Glomerular visceral epithelial cell (primary cell): Measurements from ENCODE around the gene ZMIZ1.
A peak's percentile ranks its signal among the peaks of the same experiment; 100 is the strongest.

Experiments
- DNase-seq: peaks from one replicate; pipeline ENCODE4 v3.0.0-alpha.2; 2016; ENCODE audit errors: extremely low spot score

Gene ZMIZ1

DNA sequence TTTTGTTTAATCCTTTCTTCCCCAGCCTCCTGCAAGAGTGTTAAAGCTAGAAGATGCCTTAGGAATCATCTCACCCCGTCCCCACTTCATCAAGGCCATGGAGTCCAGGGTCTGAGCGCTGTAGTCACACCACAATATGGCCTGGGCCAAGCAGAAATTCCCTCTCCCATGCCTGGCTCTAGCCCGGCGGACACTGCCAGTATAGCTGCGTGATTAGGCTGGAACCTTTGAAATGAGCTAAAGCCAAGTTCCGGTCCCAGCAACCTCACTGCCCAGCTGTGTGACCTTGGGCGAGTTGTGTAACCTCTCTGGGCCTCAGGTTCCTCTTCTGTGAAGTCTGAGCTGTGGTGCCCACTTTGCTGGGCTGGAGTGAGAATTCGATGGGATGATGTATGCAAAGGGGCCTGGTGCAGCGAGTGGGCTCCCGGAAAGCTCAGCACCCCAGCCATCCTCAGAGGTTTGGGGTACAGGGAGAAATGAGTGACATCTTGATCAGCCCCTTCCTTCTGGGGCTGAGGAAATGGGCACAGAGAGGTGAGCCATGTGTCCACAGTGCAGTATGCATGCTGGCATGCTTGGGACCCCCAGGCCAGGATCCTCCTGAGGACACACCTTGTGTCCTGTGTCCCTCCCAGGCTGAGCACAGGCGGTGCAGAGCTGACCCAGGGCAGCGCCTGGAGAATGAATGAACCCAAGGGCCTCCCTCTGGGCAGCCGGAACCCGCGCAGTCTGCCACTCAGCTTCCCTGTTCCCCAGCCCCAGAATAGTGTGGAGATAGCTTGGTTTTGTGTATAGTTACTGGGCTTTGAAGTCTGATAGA is 118.6 kb downstream of the ZMIZ1 start:
- no peak for DNase-seq

DNA sequence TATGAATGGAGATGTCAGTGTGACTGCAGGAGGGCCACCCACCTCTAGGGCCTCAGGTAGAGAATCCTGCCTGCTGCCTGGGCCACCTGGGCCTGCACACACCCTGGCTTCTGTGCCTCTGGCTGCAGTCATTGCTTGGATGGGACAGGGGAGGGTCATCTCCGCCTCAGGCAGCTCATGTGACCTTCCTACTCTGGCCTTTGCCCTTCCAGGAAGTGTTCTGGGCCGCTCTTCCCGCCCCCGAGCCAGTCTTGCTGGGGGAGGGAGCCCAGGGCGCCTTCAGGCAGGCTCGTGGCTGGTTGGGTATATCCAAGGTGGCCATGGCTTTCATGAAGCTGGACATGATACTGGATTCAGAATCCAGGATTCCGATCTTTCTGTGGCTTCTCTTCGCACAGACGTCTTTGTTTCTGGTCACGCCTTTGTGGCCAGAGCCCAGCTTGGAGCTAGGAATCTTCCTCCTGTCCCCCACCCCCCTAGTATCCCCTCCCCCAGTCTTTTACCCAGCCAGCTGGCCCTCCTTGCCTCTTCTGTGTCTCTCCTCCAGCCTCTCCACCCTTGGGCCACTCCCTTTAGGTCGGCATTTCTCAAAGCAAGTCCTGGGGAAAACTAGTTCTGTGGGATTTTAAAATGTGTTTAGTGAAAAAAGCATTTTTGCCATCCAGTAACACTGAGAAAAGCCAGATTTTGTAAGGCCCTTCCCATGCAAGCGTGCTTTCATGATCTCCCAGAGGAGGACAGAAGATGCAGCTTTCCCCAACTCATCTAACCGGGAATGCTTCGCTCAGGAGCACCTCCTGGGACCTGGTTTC is 119.6 kb downstream of the ZMIZ1 start:
- no peak for DNase-seq

DNA sequence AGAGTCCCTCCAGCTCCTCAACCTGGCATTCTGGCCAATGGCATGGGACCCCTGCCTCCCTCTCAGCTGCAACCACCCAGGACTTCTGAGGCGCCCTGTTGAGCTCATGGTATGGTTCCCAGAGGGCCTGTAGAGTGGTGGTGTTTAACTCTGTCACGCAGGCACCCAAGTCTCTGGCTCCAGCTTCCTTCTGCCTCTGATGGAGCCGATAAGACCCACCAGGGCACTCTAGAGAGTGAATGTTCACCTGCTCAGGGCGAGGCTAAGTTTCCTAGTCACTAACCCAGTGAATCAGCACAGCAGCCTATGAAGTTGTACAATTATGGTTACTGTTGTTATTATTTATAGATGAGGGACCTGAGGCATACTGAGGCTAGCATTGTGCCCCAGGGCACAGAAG is 120.4 kb downstream of the ZMIZ1 start:
- DNase-seq = no peak

DNA sequence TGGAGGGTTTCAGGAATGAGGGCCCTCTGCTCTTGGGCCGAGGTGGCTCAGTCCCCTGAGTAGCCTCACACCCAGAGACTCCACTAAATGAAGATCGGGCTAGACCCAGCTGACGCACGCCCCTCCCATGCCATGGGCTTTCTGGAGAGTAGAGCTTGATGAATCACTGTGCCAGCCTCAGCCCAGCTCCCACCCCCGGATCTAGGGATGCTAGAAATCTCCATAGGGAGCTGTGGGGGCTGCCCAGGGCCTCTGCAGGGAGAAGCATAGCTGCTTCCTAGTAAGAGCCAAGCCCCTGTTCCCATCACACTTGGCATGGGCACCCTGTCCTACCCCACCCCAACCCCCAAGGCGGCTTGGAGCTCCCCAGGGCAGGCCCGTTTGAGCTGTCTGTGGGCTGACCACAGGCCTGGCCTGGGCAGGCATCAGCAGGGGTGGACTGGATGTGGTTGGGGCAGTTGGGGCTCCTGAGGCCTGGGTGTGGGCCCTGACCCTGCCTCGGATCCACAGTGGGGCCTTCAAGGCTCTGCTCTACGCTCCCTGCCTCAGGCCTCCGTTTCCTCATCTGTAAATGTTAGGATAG is 121.2 kb downstream of the ZMIZ1 start:
- DNase-seq = peak; percentile 84

DNA sequence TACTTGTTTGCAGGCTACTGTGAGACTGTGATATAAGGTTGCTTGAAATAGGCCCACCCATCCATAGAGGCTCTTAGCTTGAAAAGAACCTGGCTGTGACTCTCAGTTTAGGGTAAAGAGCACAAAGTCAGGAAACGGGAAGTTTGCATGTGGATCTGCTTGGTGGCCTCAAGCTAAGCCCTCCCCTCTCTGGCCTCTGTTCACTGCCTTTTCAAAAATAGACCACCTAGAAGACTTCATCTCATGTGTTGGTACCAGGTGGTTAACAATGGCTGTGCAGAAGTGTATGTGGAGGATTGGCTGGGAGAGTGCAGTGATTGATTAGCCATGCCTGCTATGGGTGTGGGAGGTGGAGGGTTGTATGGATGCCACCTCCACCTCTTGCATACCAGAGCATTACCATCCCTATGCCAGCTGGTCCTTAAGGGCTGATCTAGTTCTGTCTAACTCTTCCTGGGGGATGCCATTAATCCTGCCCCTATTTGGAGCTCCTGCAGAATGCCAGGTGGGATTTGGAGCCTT is 122.0 kb downstream of the ZMIZ1 start:
- no peak for DNase-seq

DNA sequence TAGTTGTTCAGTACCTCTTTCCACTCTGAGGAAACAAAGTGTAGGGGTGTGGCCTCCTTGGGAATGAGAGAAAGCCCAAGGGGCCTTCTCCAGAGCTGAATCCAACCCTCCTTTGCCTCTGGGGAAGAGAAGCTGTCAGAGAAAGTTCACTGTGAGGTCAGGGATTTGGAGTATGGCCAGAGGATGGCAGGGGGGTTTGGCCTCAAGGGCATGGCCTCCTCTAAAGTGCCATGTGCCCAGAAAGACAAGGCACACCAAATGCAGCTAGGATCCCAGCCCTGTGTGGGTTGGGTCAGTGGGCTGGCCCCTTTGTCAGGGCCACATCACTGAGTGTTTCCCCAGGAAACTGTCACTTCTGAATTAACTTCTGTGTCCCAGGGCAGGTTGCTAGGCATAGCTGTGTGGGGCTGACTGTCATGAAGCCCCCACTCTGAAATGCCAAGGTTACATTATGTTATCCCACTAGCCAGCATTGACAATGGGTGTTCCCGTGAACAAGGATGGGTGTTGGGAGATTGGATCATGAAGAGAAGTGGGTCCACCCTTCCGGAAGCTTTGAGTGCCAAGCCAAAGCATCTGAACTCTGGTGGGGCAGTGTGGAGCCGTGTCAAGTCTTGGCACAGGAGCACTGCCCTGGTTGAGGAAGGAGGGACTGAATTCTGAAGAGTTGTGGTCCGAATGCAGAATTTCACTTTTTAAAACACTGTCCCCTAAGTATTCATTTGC is 123.3 kb downstream of the ZMIZ1 start:
- DNase-seq = peak; percentile 60

DNA sequence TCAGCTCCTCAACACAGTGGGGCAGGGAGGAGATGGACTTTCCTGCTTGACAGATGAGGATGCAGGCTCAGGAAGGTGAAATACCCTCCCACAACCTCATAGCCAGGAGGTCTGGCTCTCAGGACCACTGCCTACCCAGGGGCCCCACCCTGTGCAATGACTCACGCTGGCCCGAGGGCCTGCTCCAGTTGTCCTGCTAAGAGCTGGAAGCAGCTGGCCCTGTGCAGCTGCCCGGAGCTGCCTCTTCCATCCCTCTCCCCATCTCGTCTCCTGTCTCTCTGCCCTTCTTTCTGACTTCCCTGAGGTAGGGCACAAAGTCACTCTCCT is 123.9 kb downstream of the ZMIZ1 start:
- DNase-seq = peak; percentile 77

DNA sequence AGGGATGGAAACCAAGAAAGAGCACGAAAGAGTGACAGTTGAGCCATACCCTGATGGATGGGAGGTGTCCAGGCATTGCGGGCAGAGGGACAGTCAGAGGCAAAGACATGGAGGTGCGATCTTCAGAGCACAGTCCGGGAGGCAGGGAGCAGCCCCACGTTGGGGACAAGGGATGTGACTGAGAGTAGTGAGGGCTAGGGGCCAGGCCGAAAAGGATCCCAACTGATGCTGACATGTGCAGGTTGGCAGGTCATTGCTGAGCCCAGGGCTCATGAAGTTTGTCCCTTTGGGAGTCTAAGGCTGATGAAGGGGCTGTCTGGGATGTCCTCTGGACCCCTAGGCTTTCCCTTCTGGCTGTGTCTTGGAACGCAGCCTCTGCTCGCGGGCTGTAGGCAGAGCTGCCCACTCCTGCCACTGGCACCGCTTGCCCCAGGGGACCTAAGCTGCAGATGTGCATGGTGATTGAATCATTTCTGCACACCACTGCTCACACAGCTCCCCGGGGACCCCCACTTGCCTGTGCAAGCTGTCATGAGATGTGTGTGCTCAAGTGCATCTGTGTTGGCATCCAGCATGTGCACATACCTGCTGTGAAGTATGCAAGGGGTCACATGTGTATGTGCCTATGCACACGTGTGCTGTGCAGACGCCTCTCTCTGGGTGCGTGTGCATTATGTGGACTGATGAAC is 125.1 kb downstream of the ZMIZ1 start:
- no peak for DNase-seq

DNA sequence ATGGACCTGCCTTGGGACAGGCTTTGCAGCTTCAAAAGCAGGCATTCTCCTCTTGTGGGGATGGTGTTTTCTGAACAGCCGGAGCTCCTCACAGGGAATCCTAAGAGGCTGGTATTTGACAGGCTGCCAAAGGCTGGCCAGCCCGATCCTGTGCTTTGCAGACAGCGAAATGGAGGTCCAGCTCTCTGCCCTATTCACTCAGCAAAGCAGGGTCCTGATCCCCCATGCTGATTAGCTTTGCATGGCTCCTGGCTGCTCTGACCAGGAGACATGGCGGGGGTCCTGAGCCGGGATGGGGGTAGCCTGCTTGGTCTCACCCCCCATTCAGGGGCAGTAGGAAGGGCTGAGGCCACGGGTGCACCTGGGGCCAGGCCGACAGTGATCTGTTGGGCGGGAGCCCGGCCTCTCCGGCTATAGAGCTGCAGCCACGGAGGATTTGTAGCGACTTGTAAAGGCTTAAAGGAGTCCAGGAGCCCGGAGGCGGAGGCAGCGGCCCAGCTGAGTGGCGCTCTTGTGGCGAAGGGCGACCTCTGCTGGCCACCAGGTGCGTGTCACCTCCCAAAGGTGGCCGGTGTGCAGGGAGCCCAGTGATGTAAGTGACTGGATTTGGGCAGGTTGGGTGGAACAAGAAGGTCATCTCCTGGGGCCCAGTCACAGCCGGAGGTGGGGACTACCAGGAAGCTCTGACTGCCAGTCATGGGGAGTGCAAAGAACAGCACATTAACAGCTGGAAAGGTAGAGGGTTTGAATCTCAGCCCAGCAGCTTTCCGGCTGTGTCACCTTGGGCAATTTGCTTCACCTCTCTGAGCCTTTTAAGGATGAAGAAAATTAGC is 126.5 kb downstream of the ZMIZ1 start:
- DNase-seq = peak; percentile 88

DNA sequence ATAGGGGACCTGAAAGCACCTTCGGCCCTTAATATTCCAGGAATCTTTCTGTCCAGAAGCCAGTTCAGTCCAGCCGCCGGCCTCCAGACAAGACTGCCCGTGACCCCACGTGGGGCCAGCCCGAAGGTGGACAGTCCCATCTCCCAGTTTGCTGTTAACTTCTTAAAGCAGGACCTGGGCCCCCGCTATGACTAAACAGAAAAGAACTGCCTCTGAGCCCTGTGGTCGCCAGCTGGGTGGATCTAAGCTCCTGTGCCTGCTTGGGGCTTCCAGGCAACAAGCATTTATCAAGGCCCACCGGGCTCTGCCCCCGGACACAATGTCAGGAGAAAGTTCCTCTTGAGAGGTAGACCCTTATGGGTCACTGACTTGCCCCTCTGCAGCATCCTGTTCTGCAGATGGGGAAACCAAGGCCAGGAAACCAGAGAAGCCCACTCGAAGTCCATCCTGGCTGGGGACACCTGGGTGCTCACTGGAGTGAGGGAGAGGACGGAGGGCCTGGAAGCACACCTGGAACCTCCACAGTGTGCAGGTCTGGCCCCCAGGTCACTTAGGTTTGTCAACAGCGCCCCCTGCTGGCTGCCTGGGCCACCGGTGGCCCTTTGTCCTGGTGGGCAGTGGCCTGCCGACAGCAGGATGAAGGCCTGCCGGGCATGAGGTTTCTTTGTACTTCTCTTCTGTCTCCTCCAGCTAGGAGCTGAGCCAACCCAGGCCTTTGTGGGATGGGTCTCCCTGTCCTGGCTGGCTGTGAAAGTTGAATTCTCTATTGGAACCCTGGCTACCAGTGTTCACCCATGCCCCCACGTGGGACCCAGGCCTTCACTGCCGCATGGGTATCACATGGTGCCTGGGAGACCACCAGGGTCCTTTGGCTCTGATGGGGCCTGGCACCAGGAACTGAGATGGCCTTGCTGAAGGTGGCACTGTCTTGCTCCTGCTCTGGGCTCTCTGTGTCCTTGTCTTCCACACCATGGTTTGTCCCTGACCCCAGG is 128.0 kb downstream of the ZMIZ1 start:
- peak; percentile 70 for DNase-seq

DNA sequence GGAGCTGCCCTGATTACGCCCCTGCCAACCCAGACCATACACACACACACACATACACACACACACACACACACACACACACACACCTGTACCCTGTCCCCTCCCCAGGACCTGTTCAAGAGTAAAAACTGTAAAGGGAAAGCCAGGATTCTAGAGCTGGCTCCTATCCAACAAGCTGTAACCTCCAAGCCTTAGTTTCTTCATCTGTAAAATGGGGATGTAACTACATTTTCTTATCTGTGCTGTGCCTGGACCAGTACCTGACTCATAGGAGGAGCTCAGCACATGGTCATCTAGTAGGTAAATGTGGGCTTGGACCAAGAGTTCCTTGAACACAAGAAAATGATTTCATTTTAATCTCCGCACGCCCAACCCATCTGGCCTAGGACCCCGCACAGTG is 128.8 kb downstream of the ZMIZ1 start:
- no peak for DNase-seq

DNA sequence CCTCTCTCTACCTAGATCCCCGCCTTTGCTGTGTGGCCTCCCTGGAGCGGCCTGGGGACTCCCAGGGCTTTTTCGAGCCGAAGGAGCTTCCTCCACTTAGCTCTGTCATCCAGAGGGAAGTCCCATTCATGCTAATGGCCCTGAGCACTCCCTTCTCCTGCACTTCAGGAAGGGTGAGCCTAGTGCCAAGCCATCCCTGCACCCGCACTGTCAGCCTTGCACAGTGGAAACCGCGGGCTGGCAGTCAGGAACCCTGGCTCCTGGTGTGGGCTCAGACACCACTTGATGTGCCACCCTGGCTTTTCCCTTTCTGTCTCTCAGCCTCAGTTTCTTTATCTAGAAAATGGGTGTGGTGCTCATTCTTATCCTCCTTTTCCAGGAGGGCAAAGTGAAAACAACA is 131.6 kb downstream of the ZMIZ1 start:
- DNase-seq = no peak

DNA sequence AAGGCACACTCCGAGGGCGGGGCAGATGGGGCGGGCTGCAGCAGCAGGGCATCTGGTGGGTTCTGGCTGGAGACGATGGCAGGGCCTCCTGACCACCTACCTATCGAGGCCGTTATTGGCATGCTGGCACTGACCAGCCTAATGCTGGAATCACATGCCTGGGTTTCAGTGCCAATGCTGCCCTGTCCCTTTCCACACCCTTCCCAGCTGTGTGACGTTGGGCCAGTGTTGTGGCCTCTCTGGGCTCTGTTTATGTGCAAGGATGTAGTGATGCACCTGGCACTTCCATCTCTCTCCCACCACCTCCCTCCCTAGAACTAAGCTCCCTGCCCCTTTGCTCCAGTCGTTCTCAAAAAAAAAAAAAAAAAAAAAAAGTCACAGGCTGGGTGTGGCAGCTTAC is 132.9 kb downstream of the ZMIZ1 start:
- DNase-seq = no peak

DNA sequence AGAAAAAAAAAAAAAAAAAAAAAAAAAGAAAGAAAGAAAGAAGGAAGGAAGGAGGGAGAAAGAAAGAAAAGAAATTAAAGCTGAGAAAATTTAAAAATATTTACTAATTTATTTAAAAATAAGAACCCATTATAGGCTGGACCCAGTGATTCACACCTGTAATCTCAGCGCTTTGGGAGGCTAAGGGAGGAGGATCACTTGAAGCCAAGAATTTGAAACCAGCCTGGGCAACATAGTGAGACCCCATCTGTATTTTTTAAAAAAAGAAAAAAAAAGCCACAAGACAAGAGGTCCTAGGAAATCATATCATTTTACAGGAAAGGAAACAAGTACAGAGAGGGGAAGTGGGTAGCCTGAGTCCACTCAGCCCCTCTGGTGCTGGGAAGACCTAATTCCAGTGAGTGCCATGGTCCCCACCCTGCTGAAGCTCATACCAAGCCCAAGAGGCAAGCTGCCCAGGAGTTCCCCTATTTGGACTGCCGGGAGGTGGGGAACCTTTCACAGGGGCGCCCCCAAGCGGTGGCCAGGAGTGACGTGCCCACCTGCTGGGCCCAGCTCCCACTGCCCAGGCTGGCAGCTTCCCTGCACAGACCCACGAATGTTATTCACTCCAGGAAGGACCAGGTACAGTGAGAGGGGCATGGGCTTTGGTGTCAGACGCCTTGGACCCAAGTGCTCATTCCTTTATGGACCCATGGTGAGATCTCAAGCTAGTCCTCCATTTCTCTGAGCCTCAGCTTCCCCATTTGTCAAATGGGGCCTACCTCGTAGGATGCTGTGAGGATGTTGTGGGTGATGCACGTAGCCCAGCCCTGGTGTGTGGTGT is 133.6 kb downstream of the ZMIZ1 start:
- DNase-seq = peak; percentile 45

DNA sequence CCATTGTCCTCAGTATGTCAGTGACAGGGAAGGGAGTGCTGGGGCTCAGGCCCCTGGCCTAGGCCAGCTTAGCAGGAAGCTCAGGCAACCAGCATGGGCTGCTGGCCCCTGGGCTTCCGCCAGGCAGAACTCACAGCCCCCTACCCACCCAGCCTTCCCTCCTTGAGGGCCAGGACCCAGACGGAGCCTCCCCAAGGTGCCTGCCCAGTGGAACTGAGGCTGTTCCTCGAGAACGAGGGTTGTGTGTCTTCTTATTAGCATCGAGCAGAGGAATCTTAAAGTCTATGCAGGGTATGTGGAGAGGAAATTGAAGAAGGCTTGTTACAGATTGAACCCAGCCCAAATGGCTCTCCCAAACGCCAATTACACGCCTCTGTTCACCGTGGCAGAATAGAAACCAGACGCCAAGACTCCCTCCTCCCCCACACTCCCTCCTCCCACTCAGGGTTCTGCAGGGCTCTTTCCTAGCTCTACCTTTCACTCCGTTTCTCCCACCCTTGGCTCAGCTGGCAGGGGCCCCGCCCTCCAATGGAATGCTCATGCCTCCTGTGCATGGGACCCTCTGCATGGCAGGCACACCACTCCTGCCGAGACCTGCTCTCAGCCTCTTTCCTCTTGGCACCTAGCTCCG is 134.4 kb downstream of the ZMIZ1 start:
- no peak for DNase-seq

DNA sequence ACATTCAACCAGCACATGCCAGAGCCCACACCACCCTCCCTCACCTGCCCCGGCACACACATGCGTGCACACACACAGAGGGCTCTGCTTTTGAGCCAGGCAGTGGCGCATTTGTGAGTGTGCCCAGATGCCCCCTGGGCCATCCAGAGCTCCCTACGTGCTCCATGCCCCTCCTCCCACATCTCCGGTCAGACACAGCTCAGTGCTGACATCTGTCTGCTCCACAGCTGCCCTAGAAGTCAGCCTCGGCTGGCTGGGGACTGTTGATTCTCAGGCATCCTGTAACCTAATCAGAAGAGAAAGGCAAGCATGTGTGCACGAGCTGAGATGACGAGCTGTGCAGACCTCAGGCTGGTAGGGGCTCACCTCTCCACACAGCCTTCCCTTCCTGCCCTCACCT is 135.1 kb downstream of the ZMIZ1 start:
- no peak for DNase-seq

DNA sequence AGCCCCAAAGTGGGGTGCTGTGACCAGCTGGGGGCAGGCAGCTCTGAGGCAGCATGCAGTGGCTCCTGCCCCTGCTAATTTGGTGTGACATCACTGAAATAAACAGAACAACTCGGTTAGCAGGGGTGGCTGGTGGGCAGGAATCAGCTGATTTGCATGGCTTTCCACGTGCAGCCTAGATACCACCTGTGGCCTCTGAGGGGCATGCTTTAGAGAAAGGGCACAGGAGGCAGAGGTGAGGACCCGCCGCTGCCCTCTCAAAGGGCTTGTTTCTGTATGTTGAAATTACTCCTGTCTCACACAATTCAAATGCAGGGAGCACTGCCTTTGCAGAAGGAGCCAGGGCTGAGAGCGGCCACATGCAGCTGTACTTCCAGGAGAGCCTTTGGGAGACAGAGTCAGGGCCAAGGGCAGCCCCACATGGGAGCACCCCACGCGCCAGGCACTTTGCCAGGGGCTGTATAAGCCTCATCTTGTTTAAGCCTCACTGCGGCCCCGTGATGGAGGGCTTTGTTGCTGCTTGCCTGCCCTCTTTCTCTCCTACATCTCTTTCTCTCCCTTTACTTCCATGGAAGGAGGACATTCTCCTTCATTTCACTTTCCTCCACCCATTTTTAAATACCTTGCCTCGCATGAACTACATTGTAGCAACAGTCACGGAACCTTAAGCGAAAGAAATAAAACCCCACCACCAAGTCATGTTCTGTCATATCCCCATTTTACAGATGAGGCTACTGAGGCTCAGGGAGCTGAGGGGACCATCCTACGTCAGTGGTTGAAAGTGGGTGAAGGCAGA is 137.7 kb downstream of the ZMIZ1 start:
- no peak for DNase-seq
